H1 (cell line): ENCODE measurements around the gene SLC35B4. TPM values are rescaled to one million over a fixed set of nuclear protein-coding genes. Genes with fewer than 3 reads are reported as not detected.

ENCODE experiments used
- ASH2L ChIP-seq: fragments of 200-600, 300-600 bp; sonication (generic); IDR thresholded peaks from one replicate; pipeline ENCODE4 v1.7.1; 2017; ENCODE audit warnings: low read length
- CHD7 ChIP-seq: fragments of 300-600 bp; sonication (generic); IDR thresholded peaks from 2 replicates; pipeline ENCODE4 v1.7.1; 2012; ENCODE audit warnings: low read length, moderate library complexity, mild to moderate bottlenecking, inconsistent platforms; ENCODE audit not compliant: insufficient replicate concordance
- KDM4A ChIP-seq: IDR thresholded peaks from one replicate; pipeline ENCODE4 v1.7.1; 2012; ENCODE audit warnings: low read depth, mild to moderate bottlenecking, moderate library complexity, low read length, inconsistent platforms; ENCODE audit not compliant: severe bottlenecking
- KDM5A ChIP-seq: fragments of 200-600 bp; IDR thresholded peaks from 2 replicates; pipeline ENCODE4 v1.7.1; 2012; ENCODE audit warnings: mild to moderate bottlenecking, low read length, inconsistent platforms, mixed read lengths
- PHF8 ChIP-seq: fragments of 200-600 bp; sonication (generic); conservative IDR thresholded peaks from 2 replicates; pipeline ENCODE4 v1.7.1; 2012; ENCODE audit warnings: low read depth, mild to moderate bottlenecking, inconsistent platforms, low read length, moderate library complexity
- TEAD4 ChIP-seq: IDR thresholded peaks from 2 replicates; pipeline ENCODE4 v1.6.1; 2012; ENCODE audit warnings: low read depth, low read length, inconsistent platforms, mixed read lengths
- USF2 ChIP-seq: IDR thresholded peaks from 2 replicates; pipeline ENCODE4 v1.6.1; 2011; ENCODE audit warnings: low read length, improper control_type of control experiment
- polyA plus RNA-seq, 7 experiments: library from polyadenylated mRNA; depleted of rRNA in 3 of 7; stranded (reverse) in 5 of 7; unstranded in 2 of 7; fragments of >200 nt in 5 of 7; fragments of 200-250 nt in 2 of 7; gene quantifications; 1 replicate in 5 of 7; 2 replicates in 1 of 7; 4 replicates in 1 of 7; pipeline versions ENCODE4 v1.2.1 to v1.2.3, GENCODE V29; 2011 to 2013; ENCODE audit warnings: missing spikeins in 2 of 7, mixed read lengths in 2 of 7
- total RNA-seq: library from RNA; stranded (reverse); fragmentation: NEBNext Ultra II Directional; extraction: Animal tissue kit (Norgen Biotek cat#: 25700); gene quantifications from 2 replicates; pipeline ENCODE4 v1.2.1, GENCODE V29; 2021

The SLC35B4 gene
- total and polyA plus RNA-seq, 2 of the 8 experiments (the other 6 are each of a cell fraction or from before 2014, with no cell fraction given), result 28.9 to 34.6 TPM

- no peak for TF ChIP-seq CHD7
- TF ChIP-seq ASH2L, result no peak
- no peak for TF ChIP-seq KDM4A
- TF ChIP-seq KDM5A, result no peak
- no peak for TF ChIP-seq USF2
- no peak for TF ChIP-seq TEAD4
- TF ChIP-seq PHF8, result no peak
Observed at GRCh38 chr7:134357486-134357885, 40.8 kb upstream of the SLC35B4 start (continued).
